EL (cell line): Measurements from ENCODE around the gene NXPH3.

Experiments
- DNase-seq: peaks from one replicate; pipeline ENCODE4 v3.0.0-alpha.2; 2016

NXPH3 gene

DNA sequence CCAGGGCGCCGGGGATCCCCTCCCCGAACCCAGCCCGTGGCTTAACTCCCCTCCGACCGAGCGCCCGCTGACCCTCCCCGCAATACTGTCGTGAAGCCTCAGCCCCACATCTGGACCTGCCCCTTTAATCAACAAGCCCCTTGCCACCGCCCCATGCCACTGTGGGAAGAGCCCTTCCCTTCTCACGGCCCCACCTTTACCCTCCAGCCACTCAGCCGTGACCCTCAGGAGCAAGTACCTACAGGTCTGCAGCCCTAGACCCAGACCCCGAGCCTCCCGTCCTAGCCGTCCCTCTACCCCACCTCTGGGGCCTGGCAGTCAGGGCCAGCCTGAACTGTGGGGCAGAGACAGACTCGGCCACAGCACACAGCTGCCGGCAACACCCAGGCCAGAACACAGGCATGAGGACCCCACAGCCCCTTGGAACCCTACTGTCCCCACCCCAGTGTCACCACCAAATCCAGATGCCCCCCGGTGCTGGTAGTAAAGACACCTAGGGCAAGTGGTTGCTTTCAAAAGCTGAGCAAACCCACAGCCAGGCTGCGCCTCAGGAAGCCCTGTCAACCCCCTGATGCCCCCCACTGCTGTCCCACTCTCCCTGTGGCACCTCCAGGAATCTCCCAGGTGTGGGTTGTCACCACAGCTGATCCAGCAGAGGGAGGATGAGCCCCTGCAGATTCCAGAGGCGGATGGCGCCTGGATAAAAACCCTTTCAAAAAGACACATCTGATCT, 1.4 kb downstream of the NXPH3 start:
- no peak for DNase-seq

DNA sequence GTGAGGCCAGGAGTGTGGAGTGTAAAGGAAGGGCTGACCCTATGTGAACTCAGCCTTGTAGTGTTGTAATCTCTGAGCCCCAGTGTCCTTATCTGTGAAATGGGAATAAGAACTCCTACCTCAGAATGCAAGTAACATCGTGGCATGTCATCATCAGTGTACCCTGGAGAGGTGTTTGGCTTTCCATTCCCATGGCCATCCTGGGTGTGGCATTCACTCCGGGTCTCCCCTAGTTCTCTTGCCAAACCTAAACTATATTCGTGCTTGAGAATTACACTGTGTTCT, 1.9 kb downstream of the NXPH3 start:
- no peak for DNase-seq

DNA sequence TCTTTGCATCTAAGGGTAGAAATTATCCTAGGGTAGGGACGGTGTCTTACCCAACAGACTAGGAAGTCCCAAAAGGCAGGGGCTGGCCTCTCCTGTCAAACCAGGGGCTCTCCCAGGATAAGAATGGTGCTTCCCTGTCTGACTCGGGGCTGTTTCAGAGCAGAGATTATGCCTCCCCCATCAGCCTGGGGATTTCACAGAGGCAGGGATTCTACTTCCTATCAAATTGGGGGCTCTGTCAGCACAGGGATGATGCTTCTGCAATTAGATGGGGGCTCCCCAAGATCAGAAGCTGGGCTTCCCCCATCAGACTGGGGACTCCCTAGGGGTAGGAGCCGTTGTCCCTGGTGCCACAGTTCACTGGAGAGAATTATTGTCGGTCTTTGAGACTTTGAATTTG, 2.3 kb downstream of the NXPH3 start:
- DNase-seq = no peak

- no peak for DNase-seq
Measured at GRCh38 chr17:49578414-49578813, 2.7 kb downstream of the NXPH3 start.

DNA sequence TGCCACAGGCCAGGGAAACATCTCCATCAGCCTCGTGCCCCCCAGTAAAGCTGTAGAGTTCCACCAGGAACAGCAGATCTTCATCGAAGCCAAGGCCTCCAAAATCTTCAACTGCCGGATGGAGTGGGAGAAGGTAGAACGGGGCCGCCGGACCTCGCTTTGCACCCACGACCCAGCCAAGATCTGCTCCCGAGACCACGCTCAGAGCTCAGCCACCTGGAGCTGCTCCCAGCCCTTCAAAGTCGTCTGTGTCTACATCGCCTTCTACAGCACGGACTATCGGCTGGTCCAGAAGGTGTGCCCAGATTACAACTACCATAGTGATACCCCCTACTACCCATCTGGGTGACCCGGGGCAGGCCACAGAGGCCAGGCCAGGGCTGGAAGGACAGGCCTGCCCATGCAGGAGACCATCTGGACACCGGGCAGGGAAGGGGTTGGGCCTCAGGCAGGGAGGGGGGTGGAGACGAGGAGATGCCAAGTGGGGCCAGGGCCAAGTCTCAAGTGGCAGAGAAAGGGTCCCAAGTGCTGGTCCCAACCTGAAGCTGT, 3.4 kb downstream of the NXPH3 start:
- DNase-seq = no peak

DNA sequence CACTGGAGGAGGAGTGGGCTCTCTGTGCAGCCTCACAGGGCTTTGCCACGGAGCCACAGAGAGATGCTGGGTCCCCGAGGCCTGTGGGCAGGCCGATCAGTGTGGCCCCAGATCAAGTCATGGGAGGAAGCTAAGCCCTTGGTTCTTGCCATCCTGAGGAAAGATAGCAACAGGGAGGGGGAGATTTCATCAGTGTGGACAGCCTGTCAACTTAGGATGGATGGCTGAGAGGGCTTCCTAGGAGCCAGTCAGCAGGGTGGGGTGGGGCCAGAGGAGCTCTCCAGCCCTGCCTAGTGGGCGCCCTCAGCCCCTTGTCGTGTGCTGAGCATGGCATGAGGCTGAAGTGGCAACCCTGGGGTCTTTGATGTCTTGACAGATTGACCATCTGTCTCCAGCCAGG, 3.9 kb downstream of the NXPH3 start:
- DNase-seq = no peak

- DNase-seq = no peak
Measured at GRCh38 chr17:49580055-49580721, 4.5 kb downstream of the NXPH3 start.

DNA sequence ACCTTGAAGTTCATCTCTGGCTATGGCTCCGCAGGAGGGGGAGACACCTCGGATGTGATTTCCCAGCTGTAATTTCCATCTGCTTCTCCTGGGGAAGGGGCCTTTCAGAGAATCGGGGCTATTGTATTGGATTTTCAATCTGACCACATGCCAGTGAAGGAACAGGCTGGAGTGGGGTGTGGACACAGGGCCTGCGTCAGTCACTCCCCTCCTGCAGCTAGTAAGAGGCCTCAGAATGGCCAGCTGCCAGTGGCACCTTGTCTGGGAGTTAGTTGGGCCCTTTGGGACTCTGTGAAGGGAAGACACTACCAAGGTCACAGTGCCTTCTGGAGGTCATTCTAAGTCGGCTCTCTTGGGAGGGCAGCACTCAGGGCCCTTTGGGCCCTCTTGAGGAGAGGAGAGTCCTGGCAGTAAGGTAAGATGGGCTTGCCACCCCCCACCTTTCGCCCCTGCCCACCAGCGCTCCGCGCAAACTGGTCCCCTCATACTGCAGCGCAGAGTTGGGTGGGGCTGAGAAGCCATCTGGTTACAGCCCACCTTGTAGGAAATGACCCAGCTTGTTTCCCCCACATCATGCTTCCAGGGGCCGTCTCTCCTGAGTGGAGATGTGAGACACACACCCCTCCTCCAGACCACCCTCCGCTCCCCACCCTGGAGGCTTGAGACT, 5.4 kb downstream of the NXPH3 start:
- no peak for DNase-seq

DNA sequence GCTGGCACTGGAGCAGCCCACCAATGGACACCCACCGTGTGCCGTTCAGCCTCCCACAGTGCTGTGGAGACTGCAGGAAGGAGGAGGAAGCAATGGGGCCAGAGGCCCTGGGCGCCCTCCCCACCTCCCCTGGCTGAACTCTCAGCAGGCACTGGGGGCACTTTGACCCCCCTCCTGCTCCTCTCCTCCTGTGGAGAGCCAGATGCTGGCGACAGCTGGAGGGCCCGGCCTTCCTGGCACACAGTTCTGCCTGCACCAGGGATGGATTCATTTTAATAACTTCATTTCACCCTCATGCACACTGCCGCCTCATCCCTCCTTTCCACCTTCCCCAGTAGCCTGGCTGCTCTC, 6.0 kb downstream of the NXPH3 start:
- DNase-seq = no peak

GRCh38 chr17:49582055-49582722, 6.5 kb downstream of the NXPH3 start:
- no peak for DNase-seq

- peak; percentile 65 for DNase-seq
Measured at GRCh38 chr17:49582789-49583188, 7.1 kb downstream of the NXPH3 start.

DNA sequence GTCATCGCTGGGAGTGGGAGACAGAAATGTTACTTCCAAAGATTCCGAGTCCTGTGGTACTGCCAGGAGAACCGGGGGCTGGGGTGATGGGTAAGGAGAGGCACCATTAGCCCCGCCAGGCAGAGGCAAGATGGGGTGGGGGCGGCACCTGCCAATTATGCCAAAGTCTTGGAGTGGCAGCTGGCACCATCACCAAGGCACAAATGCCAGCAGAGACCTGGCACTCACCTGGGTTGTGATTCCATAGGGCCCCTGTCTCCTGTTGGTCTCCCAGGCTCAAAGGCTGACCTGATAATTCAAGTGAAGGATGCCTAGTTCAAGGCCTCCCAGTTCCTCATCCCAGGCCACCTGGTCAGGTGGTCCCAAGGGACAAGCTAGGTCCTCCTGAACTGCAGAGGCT, 7.6 kb downstream of the NXPH3 start:
- no peak for DNase-seq

- DNase-seq = no peak
Measured at GRCh38 chr17:49583889-49584288, 8.2 kb downstream of the NXPH3 start.

DNA sequence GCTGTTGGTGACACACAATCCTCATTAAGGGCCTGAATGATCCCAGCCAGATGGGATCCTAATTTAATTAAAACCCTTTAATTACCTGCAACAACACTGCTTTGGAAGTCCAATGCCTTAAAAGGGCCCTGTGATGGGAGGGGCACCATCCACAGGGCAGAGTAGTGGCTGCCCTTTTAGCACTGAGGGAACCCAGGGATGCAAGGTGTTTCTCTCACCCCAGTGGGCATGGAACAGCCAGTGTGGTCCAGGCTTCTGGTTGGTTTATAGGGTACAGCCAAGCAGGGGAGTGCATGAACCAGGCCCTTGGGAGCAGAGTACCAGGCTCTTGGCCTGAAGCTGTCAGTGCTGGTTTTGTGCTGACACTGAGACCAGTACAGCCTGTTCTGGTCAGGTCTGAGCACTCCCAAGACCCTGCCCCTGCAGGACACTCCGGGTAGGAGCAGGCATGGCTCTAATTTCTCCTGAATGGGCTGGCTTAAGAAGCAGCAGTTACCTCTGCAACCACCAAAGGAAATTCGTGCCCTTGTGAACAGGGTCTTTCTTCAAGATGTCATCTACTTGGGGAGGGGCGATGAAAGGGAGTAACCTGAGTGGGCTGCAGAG, 9.9 kb downstream of the NXPH3 start:
- no peak for DNase-seq

DNA sequence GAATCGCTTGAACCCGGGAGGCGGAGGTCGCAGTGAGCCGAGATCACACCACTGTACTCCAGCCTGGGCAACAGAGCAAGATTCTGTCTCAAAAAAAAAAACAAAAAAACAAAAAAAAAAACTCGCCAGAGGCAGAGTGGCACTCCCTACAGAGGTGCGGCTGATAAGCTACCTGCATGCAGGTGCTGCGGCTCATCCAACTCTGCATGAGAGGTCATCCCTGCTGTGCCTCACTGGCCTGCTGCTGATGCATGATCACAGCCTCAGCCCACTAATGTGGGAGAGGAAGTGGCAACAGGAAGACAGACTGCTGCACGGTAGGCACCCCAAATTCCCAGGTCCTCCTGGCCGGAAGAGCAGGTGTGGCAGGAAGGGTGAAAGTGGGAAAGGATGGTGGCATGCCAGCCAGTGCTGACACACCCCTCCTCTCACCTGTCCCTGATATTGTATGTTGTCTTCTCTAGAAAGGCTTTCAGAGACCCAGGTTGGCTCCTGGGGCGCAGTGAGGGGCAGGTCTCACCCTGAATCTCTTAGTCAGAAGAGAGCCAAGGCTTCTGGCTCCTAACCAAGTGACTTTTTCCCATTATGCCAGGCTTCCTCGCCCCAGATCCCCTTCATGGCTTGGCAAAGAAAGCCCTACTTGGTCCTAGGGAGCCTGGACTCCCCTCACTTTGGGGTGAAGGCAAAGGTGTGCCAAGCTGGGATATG, 11.8 kb downstream of the NXPH3 start:
- no peak for DNase-seq

GRCh38 chr17:49588312-49588711, 12.6 kb downstream of the NXPH3 start:
- DNase-seq = no peak

DNA sequence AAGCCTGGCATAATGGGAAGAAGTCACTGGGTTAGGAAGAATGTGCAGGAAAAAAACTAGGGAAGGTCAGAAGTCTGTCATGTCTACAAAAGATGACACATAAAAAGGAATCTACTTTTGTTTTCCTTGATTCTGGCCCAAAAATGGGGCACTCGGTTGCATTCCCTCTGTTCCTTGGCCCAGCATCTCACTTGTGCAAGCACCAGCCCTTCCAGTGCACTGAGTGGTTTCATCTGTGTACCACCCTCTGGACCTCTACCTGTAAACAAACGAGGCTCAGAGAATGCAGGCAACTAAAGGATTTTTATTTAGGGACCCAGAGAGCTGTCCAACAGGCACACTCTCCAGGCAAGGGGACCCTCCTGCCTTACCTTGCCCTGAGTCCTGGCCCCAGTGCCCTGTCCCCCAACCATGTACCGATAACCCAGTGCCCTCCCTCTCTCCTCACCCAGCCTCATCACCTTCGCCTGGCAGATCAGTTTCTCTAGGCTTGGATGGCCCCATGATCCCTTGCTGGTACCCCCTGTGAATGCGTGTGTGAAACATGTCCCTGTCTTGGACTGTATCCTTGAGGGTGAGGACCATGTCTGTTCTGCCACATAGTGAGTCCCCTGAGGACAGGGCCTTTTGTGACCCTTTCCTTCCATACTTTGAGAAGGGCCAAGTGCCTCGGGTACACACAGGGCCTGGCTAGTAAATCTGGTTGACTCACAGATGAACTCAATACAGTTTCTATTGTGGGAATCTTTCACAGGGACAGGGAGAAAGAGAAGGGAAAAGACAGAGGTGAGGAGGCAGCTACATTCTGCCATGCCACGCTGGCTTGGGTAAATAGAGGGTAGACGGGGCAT, 13.3 kb downstream of the NXPH3 start:
- DNase-seq = peak; percentile 75

DNA sequence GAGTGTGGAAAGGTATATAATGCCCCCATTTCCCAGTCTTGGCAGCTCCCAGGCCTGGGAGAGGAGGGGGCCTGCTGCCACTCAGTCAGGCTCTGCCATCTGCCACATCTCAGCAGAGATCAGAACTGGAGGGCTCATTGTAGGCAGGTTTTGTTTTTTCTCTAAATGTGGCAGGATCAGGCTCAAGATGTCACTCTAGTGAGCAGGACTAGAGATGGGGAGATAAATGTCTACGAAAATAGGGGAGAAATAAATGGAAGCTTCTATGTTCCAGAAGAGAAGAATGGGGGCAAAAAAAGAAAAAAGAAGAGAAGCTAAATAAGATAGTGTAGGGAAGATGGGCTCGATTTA, 13.9 kb downstream of the NXPH3 start:
- DNase-seq = no peak

DNA sequence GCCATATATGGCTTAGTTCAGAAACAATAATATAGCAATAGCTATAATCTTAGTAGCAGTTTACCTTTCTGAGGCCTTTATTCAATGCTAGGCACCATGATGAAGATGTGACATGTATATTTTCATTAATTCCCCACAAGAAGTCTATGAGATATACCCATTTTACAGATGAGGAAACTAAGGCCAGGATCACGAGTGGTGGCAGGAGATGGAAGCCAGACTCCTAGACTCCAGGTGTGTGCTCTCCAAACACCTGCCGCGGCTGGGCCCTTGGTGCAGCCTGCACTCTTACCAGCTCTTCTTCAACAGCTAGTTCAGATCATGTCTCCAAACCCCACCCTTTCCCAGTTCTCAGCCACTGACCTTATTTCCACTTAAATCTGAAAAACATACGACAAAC, 15.2 kb downstream of the NXPH3 start:
- DNase-seq = no peak

DNA sequence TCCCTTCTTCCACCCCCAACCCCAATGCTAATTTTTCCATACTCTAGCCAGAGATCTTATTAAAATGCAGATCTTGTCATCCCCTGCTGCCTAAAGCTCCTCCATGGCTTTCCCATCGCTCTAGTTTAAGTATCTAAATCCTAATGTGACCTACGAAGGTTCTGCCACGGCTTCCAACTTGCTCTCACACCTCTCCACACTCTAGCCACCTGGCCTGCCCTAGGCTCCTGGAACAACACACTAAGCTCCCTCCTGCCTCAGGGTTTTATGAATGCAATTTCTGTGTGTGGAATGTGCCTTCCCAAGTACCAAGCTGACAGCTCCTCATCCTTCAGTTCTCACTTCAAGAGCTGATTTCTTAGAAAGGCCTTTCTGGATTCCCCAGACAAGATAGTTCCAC, 16.6 kb downstream of the NXPH3 start:
- DNase-seq = no peak

DNA sequence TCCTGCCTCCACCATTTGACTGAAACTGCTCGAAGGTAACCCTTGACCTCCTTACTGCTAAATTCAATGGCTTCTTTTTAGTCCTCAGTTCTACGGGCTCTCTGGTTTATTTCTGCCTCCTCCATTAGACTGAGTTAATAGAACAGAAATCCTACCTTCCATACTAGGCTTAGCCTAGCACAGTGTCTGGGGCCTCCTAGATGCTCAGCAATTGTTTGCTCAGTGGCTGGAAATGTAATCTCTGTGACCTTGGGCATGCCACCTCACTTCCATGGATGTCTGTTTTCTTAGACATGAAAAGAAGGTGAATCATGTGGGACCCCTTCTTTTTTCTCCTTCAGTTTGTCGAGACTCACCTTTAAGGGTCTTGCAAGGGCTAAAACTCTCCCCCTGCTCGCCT, 19.7 kb downstream of the NXPH3 start:
- DNase-seq = no peak

DNA sequence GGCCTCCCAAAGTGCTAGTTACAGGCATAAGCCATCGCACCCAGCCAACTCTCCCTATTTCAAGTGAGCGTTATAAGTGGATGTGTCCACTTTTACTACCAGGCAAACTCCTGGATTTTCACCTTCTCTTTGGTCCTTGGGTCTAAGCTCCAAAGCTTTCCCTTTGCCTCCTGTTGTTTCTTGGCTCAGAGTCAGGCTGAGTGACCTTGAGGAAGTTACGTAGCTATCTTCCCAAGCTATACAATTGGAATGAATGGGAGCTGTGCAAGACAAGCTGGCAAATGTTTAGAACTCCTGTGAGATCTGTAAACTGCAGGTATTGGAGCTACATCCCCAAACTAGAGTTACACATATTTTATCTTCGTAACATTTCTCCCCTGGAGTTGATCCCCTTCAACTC, 20.3 kb downstream of the NXPH3 start:
- DNase-seq = no peak
